Activated T-helper 1 cell treated with anti-CD3 and anti-CD28 coated beads, Interleukin-12 subunit alpha, Interleukin-12 subunit beta, Interleukin-2, Interleukin-4 antibody, amounts not matched to agents 30 ng/mL and 10 ng/mL and 1 ng/mL, durations not matched to agents 14 hours and 24 hours and 36 hours (primary cell): Measurements from ENCODE around the gene MICAL3. TPM values are rescaled to one million over a fixed set of nuclear protein-coding genes. Genes with fewer than 3 reads are reported as not detected.
A peak's percentile ranks its signal among the peaks of the same experiment; 100 is the strongest.
"Not testable (repeated sequence)": the region's sequence is repeated elsewhere in the genome, so short reads cannot be mapped to it uniquely, and the experiment has no call there.

Source experiments
- DNase-seq: peaks from one replicate; pipeline ENCODE4 v3.0.0; 2021; ENCODE audit warnings: low spot score
- H3K27ac Mint-ChIP-seq: one replicate; pipeline ENCODE4 v1.8.0; 2021; ENCODE audit warnings: mild to moderate bottlenecking, mixed read lengths
- H3K27me3 Mint-ChIP-seq: one replicate; pipeline ENCODE4 v1.8.0; 2022; ENCODE audit warnings: mild to moderate bottlenecking, moderate library complexity, mixed read lengths; ENCODE audit not compliant: insufficient read depth
- H3K36me3 Mint-ChIP-seq: one replicate; pipeline ENCODE4 v1.8.0; 2021; ENCODE audit warnings: low read depth, mixed read lengths
- H3K4me1 Mint-ChIP-seq: one replicate; pipeline ENCODE4 v1.8.0; 2021; ENCODE audit warnings: low read depth, mixed read lengths
- H3K4me3 Mint-ChIP-seq: one replicate; pipeline ENCODE4 v1.8.0; 2021; ENCODE audit warnings: mild to moderate bottlenecking, moderate library complexity, mixed read lengths
- H3K9me3 Mint-ChIP-seq: one replicate; pipeline ENCODE4 v1.8.0; 2021; ENCODE audit warnings: mixed read lengths
- intact Hi-C: fragments of 100-400 bp; cut with micrococcal nuclease; formaldehyde crosslinking; loops from one replicate; pipeline ENCODE4 v1.15.1; 2024
- total RNA-seq: library from RNA; stranded (reverse); gene quantifications from 2 replicates; pipeline ENCODE4 v1.2.3, GENCODE V29; 2022

MICAL3 gene
- total RNA-seq, 1 donor from 2014 or later: 50.6 TPM

GRCh38 chr22:17999851-18000250, 24.5 kb downstream of the MICAL3 start:
- intact Hi-C loops: loop anchor here (2.0 kb wide), 1 partner anchor 19 kb away; no protein-coding TSS in a partner anchor
- no peak overlapping the region for H3K27ac Mint-ChIP-seq
- H3K4me1 Mint-ChIP-seq: peaks cover 45% of the 10 kb centered on the region
- H3K27me3 Mint-ChIP-seq: peaks cover 22% of the 10 kb centered on the region
- peaks cover 5% of the 10 kb centered on the region for H3K36me3 Mint-ChIP-seq
- DNase-seq: no peak
- H3K9me3 Mint-ChIP-seq: no peaks in the 10 kb centered on the region
- peak overlapping the region; percentile 78 for H3K4me3 Mint-ChIP-seq

- Mint-ChIP-seq H3K36me3 (peaks cover 5% of the 10 kb centered on the region), H3K4me3 (peak overlapping the region; percentile 78), H3K27ac (peak overlapping the region; percentile 31), H3K9me3 (no peaks in the 10 kb centered on the region), H3K4me1 (peaks cover 45% of the 10 kb centered on the region), H3K27me3 (peaks cover 17% of the 10 kb centered on the region)
- DNase-seq: no peak
- intact Hi-C loops: no loop called here
Measured at GRCh38 chr22:17998913-17999312, 25.4 kb downstream of the MICAL3 start.

GRCh38 chr22:17997456-17997855, 26.9 kb downstream of the MICAL3 start:
- Mint-ChIP-seq H3K4me1 (peaks cover 45% of the 10 kb centered on the region), H3K27ac (peak overlapping the region; percentile 62), H3K36me3 (peaks cover 5% of the 10 kb centered on the region), H3K27me3 (peaks cover 8% of the 10 kb centered on the region), H3K9me3 (no peaks in the 10 kb centered on the region), H3K4me3 (peak overlapping the region; percentile 4)
- no peak for DNase-seq
- intact Hi-C loops: no loop called here

- H3K36me3 Mint-ChIP-seq, H3K4me3 Mint-ChIP-seq, H3K27ac Mint-ChIP-seq, DNase-seq, H3K27me3 Mint-ChIP-seq, H3K9me3 Mint-ChIP-seq, intact Hi-C loops: not testable (repeated sequence)
- H3K4me1 Mint-ChIP-seq: peaks cover 36% of the 10 kb centered on the region
Measured at GRCh38 chr22:17995256-17995655, 29.1 kb downstream of the MICAL3 start.

GRCh38 chr22:17994424-17995108, 29.8 kb downstream of the MICAL3 start:
- Mint-ChIP-seq H3K9me3 (no peaks in the 10 kb centered on the region), H3K27me3 (peaks cover 2% of the 10 kb centered on the region), H3K27ac (no peak overlapping the region), H3K36me3 (peaks cover 4% of the 10 kb centered on the region), H3K4me3 (no peak overlapping the region), H3K4me1 (peaks cover 31% of the 10 kb centered on the region)
- DNase-seq: no peak
- intact Hi-C loops: no loop called here

- H3K9me3 Mint-ChIP-seq, H3K27me3 Mint-ChIP-seq, H3K27ac Mint-ChIP-seq, H3K36me3 Mint-ChIP-seq, H3K4me3 Mint-ChIP-seq, intact Hi-C loops, DNase-seq: not testable (repeated sequence)
- H3K4me1 Mint-ChIP-seq: peaks cover 29% of the 10 kb centered on the region
Measured at GRCh38 chr22:17992976-17993375, 31.4 kb downstream of the MICAL3 start.

GRCh38 chr22:17991992-17992391, 32.4 kb downstream of the MICAL3 start:
- H3K27ac Mint-ChIP-seq, H3K27me3 Mint-ChIP-seq, H3K9me3 Mint-ChIP-seq, intact Hi-C loops, DNase-seq, H3K36me3 Mint-ChIP-seq, H3K4me3 Mint-ChIP-seq: not testable (repeated sequence)
- H3K4me1 Mint-ChIP-seq: peaks cover 19% of the 10 kb centered on the region

GRCh38 chr22:17990942-17991341, 33.4 kb downstream of the MICAL3 start:
- H3K36me3 Mint-ChIP-seq: no peaks in the 10 kb centered on the region
- peaks cover 10% of the 10 kb centered on the region for H3K4me1 Mint-ChIP-seq
- intact Hi-C loops: no loop called here
- no peak overlapping the region for H3K27ac Mint-ChIP-seq
- peaks cover 3% of the 10 kb centered on the region for H3K27me3 Mint-ChIP-seq
- no peak overlapping the region for H3K4me3 Mint-ChIP-seq
- H3K9me3 Mint-ChIP-seq: no peaks in the 10 kb centered on the region
- DNase-seq: no peak

GRCh38 chr22:17990147-17990546, 34.2 kb downstream of the MICAL3 start:
- DNase-seq: no peak
- intact Hi-C loops: no loop called here
- Mint-ChIP-seq H3K36me3 (no peaks in the 10 kb centered on the region), H3K4me3 (no peak overlapping the region), H3K27me3 (peaks cover 3% of the 10 kb centered on the region), H3K27ac (no peak overlapping the region), H3K4me1 (peaks cover 10% of the 10 kb centered on the region), H3K9me3 (no peaks in the 10 kb centered on the region)

GRCh38 chr22:17988800-17989513, 35.4 kb downstream of the MICAL3 start:
- no peak for DNase-seq
- peaks cover 14% of the 10 kb centered on the region for H3K4me1 Mint-ChIP-seq
- peaks cover 3% of the 10 kb centered on the region for H3K27me3 Mint-ChIP-seq
- peak overlapping the region; percentile 50 for H3K27ac Mint-ChIP-seq
- intact Hi-C loops: no loop called here
- no peak overlapping the region for H3K4me3 Mint-ChIP-seq
- no peaks in the 10 kb centered on the region for H3K9me3 Mint-ChIP-seq
- no peaks in the 10 kb centered on the region for H3K36me3 Mint-ChIP-seq

GRCh38 chr22:17985606-17986005, 38.8 kb downstream of the MICAL3 start:
- no peak for DNase-seq
- no peak overlapping the region for H3K4me3 Mint-ChIP-seq
- no peaks in the 10 kb centered on the region for H3K36me3 Mint-ChIP-seq
- peaks cover 3% of the 10 kb centered on the region for H3K27me3 Mint-ChIP-seq
- H3K9me3 Mint-ChIP-seq: no peaks in the 10 kb centered on the region
- peaks cover 31% of the 10 kb centered on the region for H3K4me1 Mint-ChIP-seq
- H3K27ac Mint-ChIP-seq: no peak overlapping the region
- intact Hi-C loops: no loop called here

GRCh38 chr22:17985071-17985470, 39.3 kb downstream of the MICAL3 start:
- intact Hi-C loops, H3K4me3 Mint-ChIP-seq, H3K9me3 Mint-ChIP-seq, H3K27me3 Mint-ChIP-seq, H3K36me3 Mint-ChIP-seq, DNase-seq, H3K27ac Mint-ChIP-seq: not testable (repeated sequence)
- peaks cover 36% of the 10 kb centered on the region for H3K4me1 Mint-ChIP-seq

GRCh38 chr22:17984114-17984513, 40.2 kb downstream of the MICAL3 start:
- peaks cover 32% of the 10 kb centered on the region for H3K4me1 Mint-ChIP-seq
- DNase-seq: no peak
- H3K9me3 Mint-ChIP-seq: no peaks in the 10 kb centered on the region
- no peak overlapping the region for H3K4me3 Mint-ChIP-seq
- H3K27ac Mint-ChIP-seq: no peak overlapping the region
- intact Hi-C loops: no loop called here
- peaks cover 3% of the 10 kb centered on the region for H3K27me3 Mint-ChIP-seq
- H3K36me3 Mint-ChIP-seq: no peaks in the 10 kb centered on the region
